H1 (cell line): ENCODE measurements around the gene ACTR3C. TPM values are rescaled to one million over a fixed set of nuclear protein-coding genes. Genes with fewer than 3 reads are reported as not detected.

ENCODE experiments used
- CTCF ChIA-PET: fragments of 300-600 bp; sonication (Branson Sonifier 250); formaldehyde crosslinking; loops from one replicate; lab custom pipeline; 2021; ENCODE audit not compliant: partially characterized antibody; lab: Charles Lee
- POLR2A ChIA-PET: fragments of 300-600 bp; sonication (Branson Sonifier 250); formaldehyde crosslinking; loops from one replicate; lab custom pipeline; 2021; ENCODE audit warnings: inconsistent platforms; ENCODE audit not compliant: partially characterized antibody; lab: Charles Lee
- DNase-seq, 2 experiments: peaks; one replicate each; pipeline versions ENCODE4 v3.0.0 to v3.0.0-alpha.2; 2010 to 2022; ENCODE audit warnings: low spot score in 2 of 2, low read depth in 1 of 2, mixed read lengths in 1 of 2
- FAIRE-seq: peaks from 2 replicates; lab custom pipeline; 2011; peaks lifted over from hg19 to GRCh38; lab: Jason Lieb, UNC
- H2AFZ ChIP-seq: 2 replicates; pipeline ENCODE4 v1.8.1; 2012; ENCODE audit warnings: low read length, inconsistent platforms
- H2AK5ac ChIP-seq: 2 replicates; pipeline ENCODE4 v1.6.1; 2013; ENCODE audit warnings: low read depth, low read length
- H2BK120ac ChIP-seq: replicated peaks from 2 replicates; pipeline ENCODE3; 2013; ENCODE audit warnings: low read depth, low read length, inconsistent platforms
- H2BK12ac ChIP-seq: 2 replicates; pipeline ENCODE4 v1.6.1; 2013; ENCODE audit warnings: low read depth, low read length
- H2BK15ac ChIP-seq: 2 replicates; pipeline ENCODE4 v1.6.1; 2013; ENCODE audit warnings: low read length
- H2BK20ac ChIP-seq: 2 replicates; pipeline ENCODE4 v1.6.1; 2013; ENCODE audit warnings: low read length
- H2BK5ac ChIP-seq: 2 replicates; pipeline ENCODE4 v1.6.1; 2013; ENCODE audit warnings: low read depth, low read length
- H3K14ac ChIP-seq: 2 replicates; pipeline ENCODE4 v1.6.1; 2013; ENCODE audit warnings: inconsistent platforms; ENCODE audit not compliant: insufficient read length
- H3K18ac ChIP-seq: 2 replicates; pipeline ENCODE4 v1.6.1; 2013; ENCODE audit warnings: low read length; ENCODE audit errors: extremely low read depth
- H3K23ac ChIP-seq: 2 replicates; pipeline ENCODE4 v1.6.1; 2013; ENCODE audit warnings: inconsistent platforms; ENCODE audit not compliant: insufficient read length
- H3K23me2 ChIP-seq: 2 replicates; pipeline ENCODE4 v1.6.1; 2013; ENCODE audit warnings: low read depth, low read length
- H3K27ac ChIP-seq: 2 replicates; pipeline ENCODE4 v1.6.1; 2011; ENCODE audit warnings: low read depth, low read length, inconsistent platforms
- H3K27me3 ChIP-seq, 4 experiments: replicated peaks in 1 of 4; 1 replicate in 1 of 4; 2 replicates in 3 of 4; pipeline versions ENCODE4 v1.6.1 to v1.8.1; 2011 to 2013; ENCODE audit warnings: low read length in 3 of 4, mild to moderate bottlenecking in 3 of 4, inconsistent platforms in 2 of 4, mixed read lengths in 2 of 4, moderate library complexity in 1 of 4; ENCODE audit not compliant: control insufficient read depth in 3 of 4, insufficient read depth in 3 of 4; ENCODE audit errors: extremely low read depth in 1 of 4
- H3K36me3 ChIP-seq, 4 experiments: 2 replicates each; pipeline versions ENCODE4 v1.6.1 to v1.8.1; 2011 to 2013; ENCODE audit warnings: mild to moderate bottlenecking in 4 of 4, low read length in 3 of 4, moderate library complexity in 2 of 4, control low read depth in 1 of 4, inconsistent platforms in 1 of 4; ENCODE audit not compliant: insufficient read depth in 4 of 4, control insufficient read depth in 2 of 4
- H3K4ac ChIP-seq: replicated peaks from 2 replicates; pipeline ENCODE3; 2013; ENCODE audit warnings: low read length, low read depth, mixed read lengths, inconsistent platforms; ENCODE audit not compliant: insufficient read length
- H3K4me1 ChIP-seq, 4 experiments: replicated peaks in 1 of 4; 1 replicate in 1 of 4; 2 replicates in 3 of 4; pipeline versions ENCODE4 v1.6.1 to v1.8.1; 2011 to 2013; ENCODE audit warnings: low read length in 3 of 4, inconsistent platforms in 2 of 4, mixed read lengths in 1 of 4; ENCODE audit not compliant: insufficient read depth in 4 of 4, control insufficient read depth in 3 of 4
- H3K4me2 ChIP-seq, 2 experiments: 2 replicates each; pipeline versions ENCODE4 v1.6.1 to v1.8.1; 2011 to 2013; ENCODE audit warnings: low read depth in 2 of 2, low read length in 2 of 2, control low read depth in 1 of 2, inconsistent platforms in 1 of 2, mild to moderate bottlenecking in 1 of 2; ENCODE audit not compliant: insufficient read depth in 1 of 2
- H3K4me3 ChIP-seq, 4 experiments: fragments of 200-600, 300-600 bp in 1 of 4; sonication (generic), shearing (Covaris generic), sonication (Bioruptor Twin) in 1 of 4; 2 replicates each; pipeline versions ENCODE4 v1.5.1 to v1.8.1; 2011 to 2016; ENCODE audit warnings: low read length in 4 of 4, low read depth in 3 of 4, control low read depth in 2 of 4, inconsistent platforms in 2 of 4, mild to moderate bottlenecking in 2 of 4, mixed read lengths in 1 of 4, moderate library complexity in 1 of 4; ENCODE audit not compliant: insufficient read depth in 2 of 4; ENCODE audit errors: extremely low read depth in 1 of 4
- H3K56ac ChIP-seq: replicated peaks from 2 replicates; pipeline ENCODE3; 2013; ENCODE audit warnings: low read depth, mild to moderate bottlenecking, mixed read lengths, low read length, inconsistent platforms; ENCODE audit not compliant: insufficient read length
- H3K79me1 ChIP-seq: 2 replicates; pipeline ENCODE4 v1.6.1; 2013; ENCODE audit warnings: low read depth, low read length, control low read depth
- H3K79me2 ChIP-seq, 2 experiments: 2 replicates each; pipeline versions ENCODE4 v1.6.1 to v1.8.1; 2012 to 2013; ENCODE audit warnings: low read length in 2 of 2, mild to moderate bottlenecking in 2 of 2, inconsistent platforms in 1 of 2; ENCODE audit not compliant: insufficient read depth in 2 of 2, control insufficient read depth in 1 of 2
- H3K9ac ChIP-seq, 4 experiments: replicated peaks in 1 of 4; 1 replicate in 1 of 4; 2 replicates in 3 of 4; pipeline versions ENCODE4 v1.6.1 to v1.8.1; 2011 to 2013; ENCODE audit warnings: low read depth in 3 of 4, low read length in 3 of 4, control low read depth in 2 of 4, mild to moderate bottlenecking in 2 of 4, moderate library complexity in 2 of 4, inconsistent platforms in 1 of 4; ENCODE audit errors: extremely low read depth in 1 of 4
- H3K9me3 ChIP-seq, 2 experiments: 2 replicates each; pipeline versions ENCODE4 v1.6.1 to v1.8.1; 2012 to 2013; ENCODE audit warnings: mild to moderate bottlenecking in 2 of 2, moderate library complexity in 2 of 2, control low read depth in 1 of 2, inconsistent platforms in 1 of 2, low read depth in 1 of 2, low read length in 1 of 2, mixed read lengths in 1 of 2; ENCODE audit not compliant: insufficient read depth in 2 of 2
- H4K20me1 ChIP-seq, 2 experiments: replicated peaks in 1 of 2; 2 replicates each; pipeline versions ENCODE3 to v1.8.1; 2011 to 2013; ENCODE audit warnings: inconsistent platforms in 2 of 2, low read length in 2 of 2, mild to moderate bottlenecking in 1 of 2; ENCODE audit not compliant: insufficient read depth in 2 of 2, control insufficient read depth in 1 of 2
- H4K5ac ChIP-seq: 2 replicates; pipeline ENCODE4 v1.6.1; 2013; ENCODE audit warnings: low read length, low read depth, mixed read lengths, inconsistent platforms; ENCODE audit not compliant: insufficient read length
- H4K8ac ChIP-seq: 2 replicates; pipeline ENCODE4 v1.8.0; 2013; ENCODE audit warnings: mild to moderate bottlenecking, moderate library complexity, low read length, inconsistent platforms; ENCODE audit not compliant: insufficient read depth; ENCODE audit errors: extremely low read depth
- H4K91ac ChIP-seq: replicated peaks from 2 replicates; pipeline ENCODE3; 2013; ENCODE audit warnings: low read length, mixed read lengths, inconsistent platforms; ENCODE audit not compliant: insufficient read length
- BRCA1 ChIP-seq: IDR thresholded peaks from 2 replicates; pipeline ENCODE4 v1.6.1; 2012; ENCODE audit warnings: low read depth, low read length, improper control_type of control experiment
- CEBPB ChIP-seq: IDR thresholded peaks from 2 replicates; pipeline ENCODE4 v1.6.1; 2012; ENCODE audit warnings: low read depth, low read length
- CTBP2 ChIP-seq: IDR thresholded peaks from 2 replicates; pipeline ENCODE4 v1.7.0; 2011; ENCODE audit warnings: borderline replicate concordance, mild to moderate bottlenecking, moderate library complexity, mixed read lengths, low read length; ENCODE audit not compliant: insufficient read depth, insufficient read length
- FOSL1 ChIP-seq: IDR thresholded peaks from 2 replicates; pipeline ENCODE4 v1.6.1; 2011; ENCODE audit warnings: mild to moderate bottlenecking, low read depth, low read length, moderate library complexity; ENCODE audit not compliant: insufficient read depth
- NANOG ChIP-seq: IDR thresholded peaks from 2 replicates; pipeline ENCODE4 v1.6.1; 2011; ENCODE audit warnings: low read length, low read depth, mild to moderate bottlenecking, inconsistent platforms; ENCODE audit not compliant: insufficient read depth, poor library complexity, severe bottlenecking
- PHF8 ChIP-seq: fragments of 200-600 bp; sonication (generic); conservative IDR thresholded peaks from 2 replicates; pipeline ENCODE4 v1.7.1; 2012; ENCODE audit warnings: low read depth, mild to moderate bottlenecking, inconsistent platforms, low read length, moderate library complexity
- SP1 ChIP-seq: IDR thresholded peaks from 2 replicates; pipeline ENCODE4 v1.6.1; 2011; ENCODE audit warnings: low read depth, low read length
- SP4 ChIP-seq: IDR thresholded peaks from 2 replicates; pipeline ENCODE4 v1.6.1; 2012; ENCODE audit warnings: low read length, inconsistent platforms
- TBP ChIP-seq: IDR thresholded peaks from 2 replicates; pipeline ENCODE4 v1.6.1; 2011; ENCODE audit warnings: low read depth, low read length, improper control_type of control experiment
- YY1 ChIP-seq: IDR thresholded peaks from 2 replicates; pipeline ENCODE4 v1.6.1; 2011; ENCODE audit warnings: low read depth, mild to moderate bottlenecking, low read length
- WGBS, 2 experiments: shearing (Covaris generic) in 1 of 2; methylation state at CpG; one replicate each; pipeline versions ENCODE4 v1.1.6 to v1.1.7; 2013 to 2015; ENCODE audit warnings: low lambda C conversion rate in 2 of 2, mixed read lengths in 2 of 2, inconsistent platforms in 1 of 2, low coverage in 1 of 2, missing lambda C conversion rate in 1 of 2; ENCODE audit not compliant: insufficient replicate concordance in 2 of 2, insufficient coverage in 1 of 2, insufficient read length in 1 of 2; ENCODE audit errors: extremely low coverage in 1 of 2, missing lambda C conversion rate in 1 of 2; 5-methylcytosine and 5-hydroxymethylcytosine counted together
- polyA plus RNA-seq, 7 experiments: library from polyadenylated mRNA; depleted of rRNA in 3 of 7; stranded (reverse) in 5 of 7; unstranded in 2 of 7; fragments of >200 nt in 5 of 7; fragments of 200-250 nt in 2 of 7; gene quantifications; 1 replicate in 5 of 7; 2 replicates in 1 of 7; 4 replicates in 1 of 7; pipeline versions ENCODE4 v1.2.1 to v1.2.3, GENCODE V29; 2011 to 2013; ENCODE audit warnings: missing spikeins in 2 of 7, mixed read lengths in 2 of 7
- total RNA-seq: library from RNA; stranded (reverse); fragmentation: NEBNext Ultra II Directional; extraction: Animal tissue kit (Norgen Biotek cat#: 25700); gene quantifications from 2 replicates; pipeline ENCODE4 v1.2.1, GENCODE V29; 2021
- TF ChIP-seq, protein P1 (sequence below), 3 experiments: IDR thresholded peaks; 1 replicate in 2 of 3; 2 replicates in 1 of 3; pipeline versions ENCODE4 v1.5.1 to v1.6.1; 2011; ENCODE audit warnings: low read length in 3 of 3, mild to moderate bottlenecking in 3 of 3, inconsistent platforms in 2 of 3, low read depth in 1 of 3, moderate library complexity in 1 of 3; ENCODE audit not compliant: insufficient read depth in 1 of 3; ENCODE audit errors: control extremely low read depth in 1 of 3

Gene ACTR3C
- total and polyA plus RNA-seq, 2 of the 8 experiments (the other 6 are each of a cell fraction or from before 2014, with no cell fraction given), result 1.5 TPM; not detected in 1

DNA sequence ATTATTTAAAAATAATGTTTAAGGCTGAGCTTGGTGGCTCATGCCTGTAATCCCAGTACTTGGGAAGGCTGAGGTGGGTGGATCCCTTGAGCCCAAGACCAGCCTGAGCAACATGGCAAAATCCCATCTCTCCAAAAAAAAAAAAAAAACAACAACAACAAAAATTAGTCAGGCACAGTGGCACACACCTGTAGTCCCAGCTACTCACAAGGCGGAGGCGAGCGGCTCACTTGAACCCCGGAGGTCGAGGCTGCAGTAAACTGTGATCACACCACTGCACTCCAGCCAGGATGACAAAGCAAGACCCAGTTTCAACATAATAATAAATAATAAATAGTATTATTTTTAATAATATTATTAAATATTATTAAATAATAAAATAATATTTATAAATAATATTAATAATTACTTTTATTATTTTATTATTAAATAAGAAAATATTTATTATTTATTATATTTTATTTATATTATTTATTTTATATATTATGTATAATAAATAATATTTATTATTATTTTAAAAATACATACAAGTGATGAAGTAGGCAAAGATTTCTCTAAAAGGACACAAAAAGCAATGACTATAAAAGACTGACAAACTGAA, 8.6 kb downstream of the ACTR3C start:
- H3K14ac ChIP-seq, result no peak overlapping the region
- H4K8ac ChIP-seq, result no peak overlapping the region
- no peak overlapping the region for H3K4ac ChIP-seq
- H3K79me1 ChIP-seq, result no peaks in the 10 kb centered on the region
- TF ChIP-seq, protein P1, sequence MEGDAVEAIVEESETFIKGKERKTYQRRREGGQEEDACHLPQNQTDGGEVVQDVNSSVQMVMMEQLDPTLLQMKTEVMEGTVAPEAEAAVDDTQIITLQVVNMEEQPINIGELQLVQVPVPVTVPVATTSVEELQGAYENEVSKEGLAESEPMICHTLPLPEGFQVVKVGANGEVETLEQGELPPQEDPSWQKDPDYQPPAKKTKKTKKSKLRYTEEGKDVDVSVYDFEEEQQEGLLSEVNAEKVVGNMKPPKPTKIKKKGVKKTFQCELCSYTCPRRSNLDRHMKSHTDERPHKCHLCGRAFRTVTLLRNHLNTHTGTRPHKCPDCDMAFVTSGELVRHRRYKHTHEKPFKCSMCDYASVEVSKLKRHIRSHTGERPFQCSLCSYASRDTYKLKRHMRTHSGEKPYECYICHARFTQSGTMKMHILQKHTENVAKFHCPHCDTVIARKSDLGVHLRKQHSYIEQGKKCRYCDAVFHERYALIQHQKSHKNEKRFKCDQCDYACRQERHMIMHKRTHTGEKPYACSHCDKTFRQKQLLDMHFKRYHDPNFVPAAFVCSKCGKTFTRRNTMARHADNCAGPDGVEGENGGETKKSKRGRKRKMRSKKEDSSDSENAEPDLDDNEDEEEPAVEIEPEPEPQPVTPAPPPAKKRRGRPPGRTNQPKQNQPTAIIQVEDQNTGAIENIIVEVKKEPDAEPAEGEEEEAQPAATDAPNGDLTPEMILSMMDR (IDR thresholded peaks at IDR 0.05; ENCODE audit: control extremely low read depth in 1 of 3, insufficient read depth in 1 of 3, low read depth in 1 of 3, low read length in 3 of 3), result no peak
- TF ChIP-seq CEBPB (no peak), FOSL1 (no peak), TBP (no peak), NANOG (no peak), YY1 (no peak), PHF8 (no peak), SP1 (no peak), SP4 (no peak), CTBP2 (no peak), BRCA1 (no peak)
- no peak overlapping the region for H3K27ac ChIP-seq
- no peak overlapping the region for H2BK12ac ChIP-seq
- no peak overlapping the region for H3K18ac ChIP-seq
- ChIA-PET CTCF (interaction anchor here (1.1 to 1.5 kb wide), 5 partner anchors 9 to 107 kb away, joined by 3 to 5 read pairs (median 3); partner anchors contain the start of genes ACTR3C and LRRC61), POLR2A (interaction anchor here (1.0 kb wide), 1 partner anchor 55 kb away, joined by 4 read pairs; no protein-coding TSS in a partner anchor)
- no peak overlapping the region for H3K56ac ChIP-seq
- no peak for DNase-seq
- no peak overlapping the region for H3K4me2 ChIP-seq
- H3K27me3 ChIP-seq, result peaks cover 0 to 4% (median 0%) of the 10 kb centered on the region in 4 experiments; a peak in 2 of 7 replicates
- no peak overlapping the region for H2AK5ac ChIP-seq
- 97% methylated on average over 5 of the region's 5 CpGs; no CpG with 5 or more reads in 1 of the 2 experiments for WGBS, 2 experiments
- no peaks in the 10 kb centered on the region; the same call in 1 of the 2 replicates for H3K23me2 ChIP-seq
- no peak overlapping the region for H2AFZ ChIP-seq
- no peak overlapping the region for H3K9ac ChIP-seq
- H2BK15ac ChIP-seq, result no peak overlapping the region
- FAIRE-seq, result no peak
- H3K4me3 ChIP-seq, result no peak overlapping the region
- H3K79me2 ChIP-seq, result no peaks in the 10 kb centered on the region
- no peaks in the 10 kb centered on the region for H3K9me3 ChIP-seq
- H2BK120ac ChIP-seq, result no peak overlapping the region
- H2BK20ac ChIP-seq, result no peak overlapping the region
- no peak overlapping the region for H2BK5ac ChIP-seq
- peaks cover 0 to 22% (median 11%) of the 10 kb centered on the region in 4 experiments; a peak in 6 of 7 replicates for H3K4me1 ChIP-seq
- no peaks in the 10 kb centered on the region for H4K20me1 ChIP-seq
- H3K36me3 ChIP-seq, result no peaks in the 10 kb centered on the region
- no peak overlapping the region for H3K23ac ChIP-seq
- no peak overlapping the region for H4K5ac ChIP-seq
- no peak overlapping the region for H4K91ac ChIP-seq
